Fibroblast of gingiva (primary cell): ENCODE data around the gene WDR90.

Experiments
- DNase-seq: peaks from one replicate; pipeline ENCODE4 v3.0.0-alpha.2; 2011; ENCODE audit warnings: low read depth

The WDR90 gene

GRCh38 chr16:708019-708418 is 58.9 kb downstream of the WDR90 start:
- no peak for DNase-seq

GRCh38 chr16:708959-709358 is 59.8 kb downstream of the WDR90 start:
- no peak for DNase-seq

- DNase-seq, result peak; percentile 70
These were observed 60.7 kb downstream of the WDR90 start for GRCh38 chr16:709566-710499.

- no peak for DNase-seq
These were observed 61.4 kb downstream of the WDR90 start for GRCh38 chr16:710500-711075.

- no peak for DNase-seq
These were observed 61.9 kb downstream of the WDR90 start for GRCh38 chr16:711084-711483.

GRCh38 chr16:711548-712320 is 62.6 kb downstream of the WDR90 start:
- peak; percentile 48 for DNase-seq

GRCh38 chr16:712740-713250 is 63.6 kb downstream of the WDR90 start:
- DNase-seq, result peak; percentile 96

- no peak for DNase-seq
These were observed 64.9 kb downstream of the WDR90 start for GRCh38 chr16:714079-714478.

GRCh38 chr16:714558-715476 is 65.7 kb downstream of the WDR90 start, which contains the start of gene METRN:
METRN (plus strand) TSS chr16:715118; CDS start chr16:715290, 172 bp downstream.
- DNase-seq, result peak; percentile 86

- no peak for DNase-seq
These were observed 66.5 kb downstream of the WDR90 start for GRCh38 chr16:715477-716199.

- DNase-seq, result peak; percentile 75
These were observed 67.0 kb downstream of the WDR90 start for GRCh38 chr16:716200-716568.

GRCh38 chr16:716768-717325 is 67.7 kb downstream of the WDR90 start:
- DNase-seq, result no peak
